ENCODE results near the gene FTO.

DNA sequence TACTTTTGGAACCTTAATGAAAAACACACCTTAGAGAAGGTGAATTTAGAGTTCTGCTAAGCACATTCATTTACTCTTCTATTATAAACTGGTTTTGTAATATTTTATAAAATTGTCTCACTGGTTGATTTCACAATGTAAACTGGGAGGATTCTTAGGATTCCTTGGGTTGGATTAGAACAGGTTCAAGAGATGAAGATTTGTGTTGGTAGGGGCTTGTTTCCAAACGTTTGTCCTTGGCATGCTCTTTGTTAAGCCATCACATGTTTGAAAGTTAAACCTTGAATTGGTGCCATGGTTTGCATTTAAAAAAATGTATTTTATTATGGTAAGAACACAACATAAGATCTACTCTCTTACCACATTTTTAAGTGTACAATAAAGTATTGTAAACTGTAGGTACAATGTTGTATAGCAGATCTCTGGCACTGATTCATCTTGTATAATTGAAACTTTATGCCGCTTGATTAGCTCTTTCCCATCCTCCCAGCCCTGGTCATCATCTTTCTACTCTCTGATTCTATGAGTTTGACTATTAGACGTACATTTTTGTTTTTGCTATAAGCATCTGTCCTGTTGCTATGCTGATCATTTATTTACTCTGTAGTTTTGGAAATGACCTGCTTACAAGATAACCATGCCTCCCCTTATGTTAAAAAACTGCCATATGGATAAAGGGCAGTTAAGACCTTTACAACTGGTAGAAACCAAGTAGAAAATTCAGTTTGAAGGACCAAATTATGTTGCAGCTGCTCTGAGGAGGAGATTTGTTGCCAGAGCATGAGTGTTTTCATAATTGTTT, 9.6 kb downstream of the FTO start:
- TF ChIP-seq, protein P1, sequence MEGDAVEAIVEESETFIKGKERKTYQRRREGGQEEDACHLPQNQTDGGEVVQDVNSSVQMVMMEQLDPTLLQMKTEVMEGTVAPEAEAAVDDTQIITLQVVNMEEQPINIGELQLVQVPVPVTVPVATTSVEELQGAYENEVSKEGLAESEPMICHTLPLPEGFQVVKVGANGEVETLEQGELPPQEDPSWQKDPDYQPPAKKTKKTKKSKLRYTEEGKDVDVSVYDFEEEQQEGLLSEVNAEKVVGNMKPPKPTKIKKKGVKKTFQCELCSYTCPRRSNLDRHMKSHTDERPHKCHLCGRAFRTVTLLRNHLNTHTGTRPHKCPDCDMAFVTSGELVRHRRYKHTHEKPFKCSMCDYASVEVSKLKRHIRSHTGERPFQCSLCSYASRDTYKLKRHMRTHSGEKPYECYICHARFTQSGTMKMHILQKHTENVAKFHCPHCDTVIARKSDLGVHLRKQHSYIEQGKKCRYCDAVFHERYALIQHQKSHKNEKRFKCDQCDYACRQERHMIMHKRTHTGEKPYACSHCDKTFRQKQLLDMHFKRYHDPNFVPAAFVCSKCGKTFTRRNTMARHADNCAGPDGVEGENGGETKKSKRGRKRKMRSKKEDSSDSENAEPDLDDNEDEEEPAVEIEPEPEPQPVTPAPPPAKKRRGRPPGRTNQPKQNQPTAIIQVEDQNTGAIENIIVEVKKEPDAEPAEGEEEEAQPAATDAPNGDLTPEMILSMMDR (IDR thresholded peaks at IDR 0.05) = no peak
- no peak for TF ChIP-seq POLR2A (IDR thresholded peaks at IDR 0.05)
